ENCODE data around the gene UTS2B.

Gene UTS2B

DNA sequence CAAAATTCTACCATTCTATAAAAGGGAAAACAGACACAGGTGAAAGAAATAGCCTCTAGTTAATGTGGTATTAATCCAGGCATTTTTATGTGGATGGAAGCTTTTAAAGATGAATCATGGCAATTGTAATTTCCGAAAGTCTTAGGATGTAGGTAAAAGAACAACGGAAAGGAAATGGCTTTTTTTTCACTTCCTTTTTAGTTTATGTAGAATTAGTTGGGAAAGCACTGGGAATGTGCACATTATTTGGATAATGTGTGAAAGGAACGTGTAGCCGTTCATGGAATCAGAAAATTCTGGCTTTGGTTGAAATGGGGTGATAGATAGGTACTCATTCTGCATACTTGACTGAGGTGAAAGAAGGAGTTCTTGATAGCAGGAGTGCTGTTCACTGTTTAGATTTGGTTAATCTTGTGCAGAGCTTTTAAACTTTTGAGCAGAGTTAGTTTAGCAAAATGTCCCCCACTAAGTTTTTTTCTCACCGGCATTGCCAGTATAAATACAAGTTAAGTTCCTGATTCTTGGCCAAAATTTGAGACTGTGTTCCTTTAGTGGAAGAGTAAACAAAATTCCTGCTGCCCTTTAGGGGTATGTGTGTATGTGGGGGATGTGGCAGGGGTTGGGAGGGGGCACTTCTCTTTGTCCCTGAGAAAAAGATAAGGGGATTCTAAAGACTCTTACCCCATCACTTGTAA, 20.2 kb upstream of the UTS2B start:
- Histone ChIP-seq H3K4me3 (ENCODE audit: low read depth in 1 of 2, low read length in 1 of 2) (no peak overlapping the region), H3K27ac (no peak overlapping the region), H3K9me3 (no peaks in the 10 kb centered on the region), H3K36me3 (no peaks in the 10 kb centered on the region), H3K4me1 (ENCODE audit: control insufficient read depth in 1 of 2, insufficient read depth in 1 of 2, low read depth in 1 of 2, low read length in 1 of 2) (no peaks in the 10 kb centered on the region), H3K27me3 (no peaks in the 10 kb centered on the region)
- TF ChIP-seq, protein P1, sequence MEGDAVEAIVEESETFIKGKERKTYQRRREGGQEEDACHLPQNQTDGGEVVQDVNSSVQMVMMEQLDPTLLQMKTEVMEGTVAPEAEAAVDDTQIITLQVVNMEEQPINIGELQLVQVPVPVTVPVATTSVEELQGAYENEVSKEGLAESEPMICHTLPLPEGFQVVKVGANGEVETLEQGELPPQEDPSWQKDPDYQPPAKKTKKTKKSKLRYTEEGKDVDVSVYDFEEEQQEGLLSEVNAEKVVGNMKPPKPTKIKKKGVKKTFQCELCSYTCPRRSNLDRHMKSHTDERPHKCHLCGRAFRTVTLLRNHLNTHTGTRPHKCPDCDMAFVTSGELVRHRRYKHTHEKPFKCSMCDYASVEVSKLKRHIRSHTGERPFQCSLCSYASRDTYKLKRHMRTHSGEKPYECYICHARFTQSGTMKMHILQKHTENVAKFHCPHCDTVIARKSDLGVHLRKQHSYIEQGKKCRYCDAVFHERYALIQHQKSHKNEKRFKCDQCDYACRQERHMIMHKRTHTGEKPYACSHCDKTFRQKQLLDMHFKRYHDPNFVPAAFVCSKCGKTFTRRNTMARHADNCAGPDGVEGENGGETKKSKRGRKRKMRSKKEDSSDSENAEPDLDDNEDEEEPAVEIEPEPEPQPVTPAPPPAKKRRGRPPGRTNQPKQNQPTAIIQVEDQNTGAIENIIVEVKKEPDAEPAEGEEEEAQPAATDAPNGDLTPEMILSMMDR (IDR thresholded peaks at IDR 0.05): no peak

DNA sequence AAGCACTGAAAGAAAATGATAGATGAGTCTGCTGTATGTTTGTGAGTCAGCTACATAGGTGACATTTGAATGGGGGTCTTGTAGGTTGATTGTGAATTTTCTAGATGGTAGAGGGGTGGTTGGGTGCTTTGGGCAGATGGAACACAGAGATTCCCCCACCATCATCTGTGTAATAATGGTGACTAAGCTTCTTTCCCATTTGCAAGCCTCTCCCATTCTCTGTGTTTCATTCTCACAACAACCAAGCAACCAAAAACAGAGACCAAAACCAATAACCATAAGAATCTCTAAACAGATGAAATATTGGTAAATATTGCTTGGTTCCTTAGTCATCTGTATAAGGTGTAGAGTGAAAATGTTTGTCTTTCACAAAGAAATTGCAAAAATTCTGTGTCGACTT, 17.8 kb upstream of the UTS2B start:
- H3K4me3 ChIP-seq (ENCODE audit: low read depth in 1 of 2, low read length in 1 of 2): no peak overlapping the region
- no peaks in the 10 kb centered on the region for H3K9me3 ChIP-seq
- TF ChIP-seq, protein P1 (IDR thresholded peaks at IDR 0.05): no peak
- H3K4me1 ChIP-seq (ENCODE audit: control insufficient read depth in 1 of 2, insufficient read depth in 1 of 2, low read depth in 1 of 2, low read length in 1 of 2): no peaks in the 10 kb centered on the region
- no peak overlapping the region for H3K27ac ChIP-seq
- no peaks in the 10 kb centered on the region for H3K27me3 ChIP-seq
- H3K36me3 ChIP-seq: no peaks in the 10 kb centered on the region

DNA sequence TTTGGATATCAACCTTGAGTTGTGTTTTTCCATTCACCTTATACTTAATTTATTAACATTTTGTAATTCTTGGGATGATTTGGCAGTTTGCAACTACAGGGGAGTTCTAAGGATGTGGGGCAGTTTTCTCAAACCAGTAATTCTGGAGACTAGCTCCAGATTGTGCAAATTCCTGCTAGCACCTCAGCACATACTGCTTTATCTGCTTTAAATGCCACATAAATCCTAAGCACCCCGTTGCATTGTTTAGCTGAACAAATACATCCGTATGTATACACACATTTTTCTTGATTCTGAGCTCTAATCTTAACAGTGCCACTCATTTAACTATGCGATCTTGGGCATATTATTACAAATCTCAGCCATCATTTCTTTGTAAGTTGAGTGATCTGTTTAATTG, 16.9 kb upstream of the UTS2B start:
- Histone ChIP-seq H3K9me3 (no peaks in the 10 kb centered on the region), H3K36me3 (no peaks in the 10 kb centered on the region), H3K4me1 (ENCODE audit: control insufficient read depth in 1 of 2, insufficient read depth in 1 of 2, low read depth in 1 of 2, low read length in 1 of 2) (no peaks in the 10 kb centered on the region), H3K4me3 (ENCODE audit: low read depth in 1 of 2, low read length in 1 of 2) (no peak overlapping the region), H3K27ac (no peak overlapping the region), H3K27me3 (no peaks in the 10 kb centered on the region)
- TF ChIP-seq, protein P1 (IDR thresholded peaks at IDR 0.05): no peak

DNA sequence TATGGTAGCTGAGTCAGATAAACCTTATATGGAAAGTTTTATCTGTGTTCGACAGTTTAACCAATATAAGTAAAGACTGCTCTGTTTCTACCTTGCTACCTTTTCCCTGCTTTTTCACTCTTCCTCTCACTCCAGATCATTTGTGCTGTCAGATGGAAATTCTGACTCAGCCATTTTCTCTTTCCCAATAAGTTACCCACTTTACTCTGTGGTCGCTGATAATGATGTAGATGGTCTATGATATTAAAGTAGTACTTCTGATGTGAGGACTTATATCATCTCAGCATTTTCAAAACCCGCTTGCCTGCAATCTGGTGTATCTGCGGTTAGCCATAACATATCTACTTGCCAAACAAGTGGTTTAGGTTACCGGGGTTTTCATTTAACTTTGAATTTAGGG, 15.0 kb upstream of the UTS2B start:
- Histone ChIP-seq H3K36me3 (no peaks in the 10 kb centered on the region), H3K4me3 (ENCODE audit: low read depth in 1 of 2, low read length in 1 of 2) (no peak overlapping the region), H3K27ac (no peak overlapping the region), H3K9me3 (no peaks in the 10 kb centered on the region), H3K4me1 (ENCODE audit: control insufficient read depth in 1 of 2, insufficient read depth in 1 of 2, low read depth in 1 of 2, low read length in 1 of 2) (no peaks in the 10 kb centered on the region), H3K27me3 (no peaks in the 10 kb centered on the region)
- TF ChIP-seq, protein P1 (IDR thresholded peaks at IDR 0.05): no peak

DNA sequence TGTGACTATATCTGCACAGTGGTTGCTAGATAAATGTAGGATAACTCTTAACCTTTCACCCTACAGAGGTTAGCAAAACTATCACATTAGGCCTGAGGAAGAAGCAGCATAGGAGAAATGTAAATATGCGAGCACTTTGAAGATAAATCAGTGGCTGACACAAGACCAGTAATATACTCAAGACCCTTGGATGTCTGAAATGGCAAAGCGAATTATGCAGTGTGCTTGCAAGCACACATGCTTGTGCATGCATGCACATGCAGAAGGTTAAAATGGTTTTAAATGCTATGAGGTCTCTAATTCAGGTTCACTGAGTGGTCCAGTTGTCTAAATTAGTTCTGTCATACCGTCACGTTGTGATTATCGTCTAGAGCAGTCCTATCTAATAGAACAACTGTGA, 13.6 kb upstream of the UTS2B start:
- Histone ChIP-seq H3K27ac (no peak overlapping the region), H3K27me3 (no peaks in the 10 kb centered on the region), H3K4me3 (ENCODE audit: low read depth in 1 of 2, low read length in 1 of 2) (no peak overlapping the region), H3K4me1 (ENCODE audit: control insufficient read depth in 1 of 2, insufficient read depth in 1 of 2, low read depth in 1 of 2, low read length in 1 of 2) (no peaks in the 10 kb centered on the region), H3K36me3 (no peaks in the 10 kb centered on the region), H3K9me3 (no peaks in the 10 kb centered on the region)
- TF ChIP-seq, protein P1 (IDR thresholded peaks at IDR 0.05): no peak

All from neutrophil (primary cell).